Ovary (tissue), 3 donors: ENCODE results near the gene NDUFA12.

ENCODE experiments used
- CTCF ChIP-seq, 3 donors: fragments of 450-650 bp in 2 of 3; fragments of 200-600 bp in 1 of 3; IDR thresholded peaks; one replicate each; pipeline versions ENCODE4 v1.5.1 to v1.8.0; 2016 to 2022; ENCODE audit warnings: antibody characterized with exemption in 3 of 3, mild to moderate bottlenecking in 1 of 3
- EP300 ChIP-seq: sonication (generic); formaldehyde crosslinking; IDR thresholded peaks from one replicate; pipeline ENCODE4 v1.6.1; 2017; ENCODE audit warnings: antibody characterized with exemption
- donor health status: DM: no; HTN: no; CAD: no.

DNA sequence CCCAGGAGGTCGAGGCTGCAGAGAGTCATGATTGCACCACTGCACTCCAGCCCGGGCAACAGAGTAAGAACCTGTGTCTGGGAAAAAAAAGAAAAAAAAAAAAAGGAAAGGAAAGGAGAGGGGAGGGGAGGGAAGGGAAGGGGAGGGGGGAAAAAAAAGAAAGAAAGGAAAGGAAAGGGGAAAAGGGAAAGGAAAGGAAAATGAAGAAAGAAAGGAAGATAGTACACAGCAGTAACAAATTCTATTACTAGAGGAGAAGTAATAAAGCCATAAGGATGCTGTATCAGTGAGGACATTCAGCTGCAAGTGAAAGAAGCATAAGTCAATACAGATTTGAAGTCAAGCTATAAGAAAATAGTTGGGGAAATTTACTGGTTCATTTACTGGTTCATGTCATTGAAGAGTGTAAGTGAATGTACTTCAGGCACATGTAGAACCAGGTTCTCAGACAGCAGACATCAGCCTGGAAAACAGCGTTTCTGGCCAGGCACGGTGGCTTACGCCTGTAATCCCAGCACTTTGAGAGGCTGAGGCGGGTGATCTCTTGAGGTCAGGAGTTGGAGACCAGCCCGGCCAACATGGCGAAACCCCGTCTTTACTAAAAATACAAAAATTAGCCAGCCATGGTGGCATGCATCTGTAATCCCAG is 37.4 kb downstream of the NDUFA12 start:
- TF ChIP-seq EP300: no peak
- no peak for TF ChIP-seq CTCF (IDR thresholded peaks at IDR 0.05)
